Muscle layer of colon (tissue), 2 donors: ENCODE measurements around the gene OR51A2.
"Not testable (repeated sequence)": the region's sequence is repeated elsewhere in the genome, so short reads cannot be mapped to it uniquely, and the experiment has no call there.

Experiments
- H3K27ac ChIP-seq: one replicate; pipeline ENCODE4 v1.7.0; 2013; ENCODE audit warnings: low read depth, mild to moderate bottlenecking, low read length, moderate library complexity
- H3K27me3 ChIP-seq, 2 donors: one replicate each; pipeline ENCODE4 v1.7.0; 2013; ENCODE audit warnings: low read length in 2 of 2, mild to moderate bottlenecking in 2 of 2; ENCODE audit not compliant: insufficient read depth in 2 of 2, control insufficient read depth in 1 of 2
- H3K36me3 ChIP-seq: one replicate; pipeline ENCODE4 v1.7.0; 2013; ENCODE audit warnings: mild to moderate bottlenecking, low read length; ENCODE audit not compliant: insufficient read depth
- H3K4me1 ChIP-seq: one replicate; pipeline ENCODE4 v1.7.0; 2013; ENCODE audit warnings: mild to moderate bottlenecking, low read length; ENCODE audit not compliant: insufficient read depth
- H3K4me3 ChIP-seq, 2 donors: one replicate each; pipeline ENCODE4 v1.7.0; 2013; ENCODE audit warnings: low read length in 2 of 2, low read depth in 1 of 2, mild to moderate bottlenecking in 1 of 2, moderate library complexity in 1 of 2
- H3K9ac ChIP-seq: one replicate; pipeline ENCODE4 v1.7.0; 2013; ENCODE audit warnings: low read length
- H3K9me3 ChIP-seq: one replicate; pipeline ENCODE4 v1.7.0; 2013; ENCODE audit warnings: mild to moderate bottlenecking, low read length
- donor health status: abdominal sarcoma.
- donor health status: Adenocarcinoma of cecum.

The OR51A2 gene, protein sequence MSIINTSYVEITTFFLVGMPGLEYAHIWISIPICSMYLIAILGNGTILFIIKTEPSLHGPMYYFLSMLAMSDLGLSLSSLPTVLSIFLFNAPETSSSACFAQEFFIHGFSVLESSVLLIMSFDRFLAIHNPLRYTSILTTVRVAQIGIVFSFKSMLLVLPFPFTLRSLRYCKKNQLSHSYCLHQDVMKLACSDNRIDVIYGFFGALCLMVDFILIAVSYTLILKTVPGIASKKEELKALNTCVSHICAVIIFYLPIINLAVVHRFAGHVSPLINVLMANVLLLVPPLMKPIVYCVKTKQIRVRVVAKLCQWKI

DNA sequence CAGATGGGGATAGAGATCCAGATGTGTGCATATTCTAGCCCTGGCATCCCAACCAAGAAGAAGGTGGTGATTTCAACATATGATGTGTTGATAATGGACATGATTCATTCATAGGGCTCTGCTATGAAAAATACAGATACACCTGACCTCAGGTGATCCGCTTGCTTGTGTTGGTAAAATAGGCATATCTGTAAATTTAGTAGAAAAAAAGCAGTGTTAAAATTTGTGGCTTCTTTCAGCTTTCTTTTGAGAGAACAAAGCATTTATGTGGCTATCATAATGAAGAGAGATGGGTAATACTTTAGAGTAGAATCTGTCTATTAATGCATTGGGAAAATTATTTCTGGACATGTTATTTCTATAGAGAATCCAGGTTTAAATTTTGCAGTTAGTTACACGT lies at the start of gene OR51A2:
Gene OR51A2, minus strand, starts transcription at position 101 of the 400 bp plus-strand sequence. Its CDS starts 0 bp downstream, at position 101.
- not testable (repeated sequence) for H3K27ac ChIP-seq, H3K4me1 ChIP-seq, H3K9me3 ChIP-seq, H3K27me3 ChIP-seq, H3K36me3 ChIP-seq, H3K4me3 ChIP-seq, H3K9ac ChIP-seq

DNA sequence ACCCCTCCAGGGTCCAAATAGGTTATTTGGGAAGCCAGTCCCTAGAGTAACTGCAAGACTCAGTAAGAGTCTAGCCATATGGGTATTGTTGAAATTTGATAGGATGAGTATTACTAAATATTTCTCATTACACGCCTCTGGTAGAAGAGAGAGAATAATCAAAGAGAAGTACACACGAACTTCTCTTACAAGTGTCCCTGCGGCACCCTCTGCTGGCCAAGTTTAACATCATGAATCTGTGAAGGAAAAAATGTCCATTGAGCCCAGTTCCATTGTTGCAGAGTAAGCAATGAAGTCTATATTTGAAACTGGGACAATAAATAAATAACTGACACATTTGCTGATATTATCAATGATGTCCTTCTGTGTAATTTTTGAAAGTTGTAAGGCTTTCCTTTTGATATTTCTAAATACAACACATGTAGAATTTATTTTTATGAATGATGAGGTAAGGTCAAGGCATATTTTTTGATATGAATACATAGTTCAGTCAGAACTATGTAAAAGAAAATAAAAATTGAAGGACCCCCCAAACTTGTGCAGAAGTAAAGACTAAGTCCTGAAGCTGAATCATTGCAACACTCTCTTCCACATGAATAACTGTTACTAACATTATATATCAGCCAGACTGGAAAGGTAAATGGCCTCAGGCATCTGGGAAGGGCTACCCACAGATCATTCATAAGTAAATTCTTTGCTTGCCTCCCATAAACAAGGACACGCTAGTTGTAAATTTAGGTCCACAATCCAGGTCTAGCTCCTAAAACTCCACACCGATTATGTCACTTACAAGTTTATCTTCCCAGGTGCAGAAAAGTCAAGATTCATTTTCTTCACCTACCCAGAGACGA lies 49.1 kb upstream of the OR51A2 start:
- Histone ChIP-seq H3K4me1 (no peaks in the 10 kb centered on the region), H3K9me3 (no peaks in the 10 kb centered on the region), H3K27ac (no peak overlapping the region), H3K9ac (no peak overlapping the region), H3K36me3 (no peaks in the 10 kb centered on the region), H3K4me3 (no peak overlapping the region), H3K27me3 (no peaks in the 10 kb centered on the region)

DNA sequence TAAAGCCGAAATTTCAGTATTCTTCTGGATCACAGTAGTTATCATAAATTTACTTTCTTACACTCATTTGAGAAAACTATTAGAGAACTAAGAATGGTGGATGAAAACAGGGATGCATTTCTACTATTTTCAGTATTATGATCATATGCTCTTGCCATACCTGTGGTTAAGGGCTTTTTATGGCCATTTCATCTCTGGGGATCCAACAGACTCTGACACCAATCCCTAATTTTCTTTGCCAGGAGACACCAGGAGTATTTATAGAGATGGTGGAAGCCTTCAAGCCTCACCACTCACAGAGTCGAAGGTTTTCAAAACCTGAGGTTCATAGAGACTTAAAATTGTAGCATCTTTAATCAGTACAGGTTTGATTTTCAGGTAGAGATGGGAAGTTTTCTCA lies 39.0 kb upstream of the OR51A2 start, which contains the start of gene OR51L1:
Gene OR51L1, plus strand, starts transcription at position 301 of the 400 bp plus-strand sequence. CDS start 4,132 bp downstream, outside the sequence.
- Histone ChIP-seq H3K27me3 (no peaks in the 10 kb centered on the region), H3K4me1 (no peaks in the 10 kb centered on the region), H3K9me3 (no peaks in the 10 kb centered on the region), H3K36me3 (no peaks in the 10 kb centered on the region), H3K27ac (no peak within 1 kb of the TSS), H3K9ac (no peak within 1 kb of the TSS), H3K4me3 (no peak within 1 kb of the TSS)

DNA sequence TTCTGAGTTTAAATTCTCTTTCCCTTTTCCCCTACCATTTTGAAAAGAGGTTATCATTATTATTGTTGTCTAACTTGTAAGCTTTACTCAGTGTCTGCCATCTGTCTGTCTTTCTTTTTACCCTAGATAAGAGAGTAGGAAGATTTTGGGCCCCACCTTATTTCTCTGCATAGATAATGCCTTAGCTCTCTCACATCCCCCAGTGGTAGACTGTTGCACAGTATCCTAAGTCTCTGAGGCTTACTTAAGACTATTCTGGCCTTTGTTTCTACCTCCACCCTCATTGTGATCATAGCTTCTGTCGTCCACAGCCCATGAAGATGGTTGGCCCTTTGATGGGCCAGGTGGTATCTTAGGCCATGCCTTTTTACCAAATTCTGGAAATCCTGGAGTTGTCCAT lies 35.5 kb upstream of the OR51A2 start:
- no peaks in the 10 kb centered on the region for H3K27me3 ChIP-seq
- no peak overlapping the region for H3K9ac ChIP-seq
- H3K27ac ChIP-seq, result no peak overlapping the region
- no peaks in the 10 kb centered on the region for H3K9me3 ChIP-seq
- H3K36me3 ChIP-seq, result no peaks in the 10 kb centered on the region
- H3K4me3 ChIP-seq, result no peak overlapping the region
- H3K4me1 ChIP-seq, result no peaks in the 10 kb centered on the region

DNA sequence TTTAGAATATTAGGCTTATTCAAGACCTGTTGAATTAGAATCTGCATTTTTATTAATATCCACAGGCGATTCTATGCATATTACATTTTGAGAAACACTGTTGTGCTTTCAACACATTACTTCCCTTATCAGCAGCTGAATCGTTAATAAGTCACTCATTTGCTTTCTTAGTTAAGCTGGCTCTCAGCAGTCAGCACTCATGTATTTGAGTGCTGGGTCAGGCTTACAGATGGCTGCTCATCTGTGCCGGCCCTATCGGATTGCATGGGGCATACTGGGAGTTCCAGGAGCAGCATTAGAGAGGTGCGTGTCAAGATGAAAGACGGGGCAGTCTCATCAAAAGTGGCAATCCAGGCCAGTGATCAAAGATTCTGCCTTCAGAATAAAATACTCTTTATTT lies 28.3 kb upstream of the OR51A2 start:
- Histone ChIP-seq H3K27ac (no peak overlapping the region), H3K4me1 (no peaks in the 10 kb centered on the region), H3K36me3 (no peaks in the 10 kb centered on the region), H3K9me3 (no peaks in the 10 kb centered on the region), H3K4me3 (no peak overlapping the region), H3K27me3 (no peaks in the 10 kb centered on the region), H3K9ac (no peak overlapping the region)

DNA sequence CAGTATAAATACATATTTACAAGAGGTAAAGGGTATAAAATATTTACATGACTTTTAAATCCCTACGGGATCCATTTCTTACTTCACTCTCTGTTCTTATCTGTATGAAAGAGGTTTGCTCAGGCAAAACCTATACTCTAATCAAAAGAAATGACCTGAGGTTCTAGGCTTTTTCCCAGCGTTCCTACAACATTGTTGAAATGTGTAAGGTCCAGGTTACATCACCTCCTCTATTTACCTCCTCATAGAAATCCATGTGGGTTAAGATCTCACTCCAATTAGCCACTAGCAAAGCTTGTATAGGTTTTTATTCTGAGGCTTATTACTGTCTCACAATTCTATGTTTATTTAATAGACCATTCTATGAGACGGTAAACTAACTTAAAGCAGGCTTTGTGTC lies 27.2 kb upstream of the OR51A2 start:
- Histone ChIP-seq H3K9me3 (no peaks in the 10 kb centered on the region), H3K27me3 (no peaks in the 10 kb centered on the region), H3K36me3 (no peaks in the 10 kb centered on the region), H3K4me3 (no peak overlapping the region), H3K4me1 (no peaks in the 10 kb centered on the region), H3K9ac (no peak overlapping the region), H3K27ac (no peak overlapping the region)

DNA sequence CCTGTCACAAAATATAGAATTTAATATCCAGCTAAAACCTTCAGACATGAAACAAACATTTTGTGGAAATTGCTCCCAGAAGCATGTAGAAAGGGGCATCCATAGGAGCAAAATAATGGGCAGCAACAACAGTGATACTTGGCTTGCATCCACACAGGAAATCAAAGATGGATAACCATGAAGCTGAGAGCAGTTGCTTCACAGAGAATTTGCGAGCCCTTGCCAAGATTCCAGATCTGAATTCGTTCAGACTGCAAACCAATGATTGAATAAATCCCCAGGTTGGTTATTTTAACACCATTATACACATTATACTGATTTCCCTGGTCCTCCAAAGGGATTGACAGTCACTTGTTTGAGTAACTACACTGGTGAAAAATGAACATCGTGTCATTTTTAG lies 23.5 kb upstream of the OR51A2 start:
- H3K36me3 ChIP-seq, result no peaks in the 10 kb centered on the region
- no peak overlapping the region for H3K9ac ChIP-seq
- H3K4me1 ChIP-seq, result no peaks in the 10 kb centered on the region
- no peaks in the 10 kb centered on the region for H3K27me3 ChIP-seq
- no peaks in the 10 kb centered on the region for H3K9me3 ChIP-seq
- no peak overlapping the region for H3K27ac ChIP-seq
- H3K4me3 ChIP-seq, result no peak overlapping the region

DNA sequence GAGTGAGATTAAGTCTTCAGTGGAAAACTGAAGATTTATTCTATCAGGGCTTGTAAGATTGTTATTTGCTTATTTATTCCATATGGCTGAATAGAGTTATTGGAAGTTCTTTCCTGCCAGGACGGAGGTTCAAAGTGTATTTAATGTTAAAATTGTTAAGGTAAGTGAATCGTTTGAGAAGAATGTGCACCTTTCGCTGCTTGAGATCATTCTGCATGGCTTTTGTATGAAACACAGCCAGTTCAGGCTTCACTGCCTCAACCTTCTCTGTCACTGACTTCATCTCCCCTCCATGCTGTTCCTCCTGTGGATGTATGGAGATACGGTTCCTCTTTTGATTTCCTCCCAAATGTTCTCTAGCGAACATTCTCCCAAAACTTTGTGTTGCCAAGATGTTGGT lies 19.9 kb upstream of the OR51A2 start:
- H3K36me3 ChIP-seq, result no peaks in the 10 kb centered on the region
- H3K4me1 ChIP-seq, result no peaks in the 10 kb centered on the region
- H3K27me3 ChIP-seq, result no peaks in the 10 kb centered on the region
- H3K9ac ChIP-seq, result no peak overlapping the region
- H3K4me3 ChIP-seq, result no peak overlapping the region
- no peak overlapping the region for H3K27ac ChIP-seq
- H3K9me3 ChIP-seq, result no peaks in the 10 kb centered on the region

DNA sequence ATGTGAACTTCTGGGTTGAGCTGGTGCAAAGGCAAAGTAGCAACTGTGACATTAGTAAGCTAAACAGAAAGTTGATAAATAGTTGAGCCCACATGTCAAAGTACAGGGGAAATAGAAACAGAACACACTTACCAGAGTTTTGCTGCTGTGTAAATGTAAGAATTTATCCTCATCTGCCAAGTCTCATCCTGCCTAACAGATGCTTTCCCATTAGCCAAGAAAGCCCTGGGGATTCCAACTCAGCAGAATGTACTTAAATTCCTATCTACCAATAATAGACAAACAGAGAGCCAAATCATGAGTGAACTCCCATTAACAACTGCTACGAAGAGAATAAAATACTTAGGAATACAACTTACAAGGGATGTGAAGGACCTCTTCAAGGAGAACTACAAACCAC lies 7.3 kb upstream of the OR51A2 start:
- H3K4me1 ChIP-seq, result no peaks in the 10 kb centered on the region
- H3K27me3 ChIP-seq, result no peaks in the 10 kb centered on the region
- no peak overlapping the region for H3K27ac ChIP-seq
- H3K9ac ChIP-seq, result no peak overlapping the region
- no peak overlapping the region for H3K4me3 ChIP-seq
- H3K9me3 ChIP-seq, result no peaks in the 10 kb centered on the region
- H3K36me3 ChIP-seq, result no peaks in the 10 kb centered on the region

DNA sequence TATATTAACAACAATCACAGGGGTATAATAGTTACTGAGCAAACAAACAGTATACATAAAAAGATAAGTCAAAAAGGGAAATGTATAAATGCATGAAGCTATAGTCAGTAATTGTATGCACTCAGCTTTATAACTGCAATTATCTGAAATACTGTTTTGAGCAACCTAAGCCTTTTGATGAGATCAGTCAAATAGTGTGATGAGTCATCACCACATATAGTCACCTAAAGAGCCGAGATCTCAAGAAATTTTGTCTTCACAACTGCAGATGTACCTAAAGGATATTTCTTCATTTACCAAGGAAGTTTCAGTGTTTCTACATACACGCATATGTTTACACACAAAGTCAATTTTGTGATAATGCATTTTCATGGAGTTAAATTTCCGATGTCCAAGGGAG lies 5.4 kb upstream of the OR51A2 start:
- H3K27me3 ChIP-seq, result no peaks in the 10 kb centered on the region
- H3K4me1 ChIP-seq, result no peaks in the 10 kb centered on the region
- no peak overlapping the region for H3K27ac ChIP-seq
- no peak overlapping the region for H3K9ac ChIP-seq
- H3K36me3 ChIP-seq, result no peaks in the 10 kb centered on the region
- H3K4me3 ChIP-seq, result no peak overlapping the region
- no peaks in the 10 kb centered on the region for H3K9me3 ChIP-seq

DNA sequence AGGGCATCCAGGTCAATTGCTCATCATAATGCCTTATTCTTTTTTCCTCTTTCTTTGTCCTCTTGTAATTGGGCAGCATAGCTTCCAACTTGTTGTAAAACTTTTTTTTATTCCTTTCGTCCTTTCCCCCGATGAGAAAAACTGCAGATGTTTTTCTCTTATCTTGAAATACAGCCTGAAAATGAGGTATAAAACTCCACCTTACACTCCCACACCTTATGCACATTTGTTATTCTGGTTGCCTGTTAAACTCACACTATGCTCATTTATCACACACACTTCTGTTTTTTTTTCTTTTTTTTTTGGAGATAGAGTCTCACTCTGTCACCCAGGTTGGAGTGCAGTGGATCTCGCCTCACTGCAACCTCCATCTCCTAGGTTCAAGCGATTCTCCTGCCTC lies 1.9 kb upstream of the OR51A2 start:
- no peak overlapping the region for H3K9ac ChIP-seq
- H3K4me1 ChIP-seq, result no peaks in the 10 kb centered on the region
- no peak overlapping the region for H3K27ac ChIP-seq
- no peak overlapping the region for H3K4me3 ChIP-seq
- H3K36me3 ChIP-seq, result no peaks in the 10 kb centered on the region
- no peaks in the 10 kb centered on the region for H3K27me3 ChIP-seq
- H3K9me3 ChIP-seq, result no peaks in the 10 kb centered on the region
